ENCODE measurements around the gene TNNT2.

The TNNT2 gene

GRCh38 chr1:201347498-201348210 is 29.8 kb downstream of the TNNT2 start:
- no peak for DNase-seq (ENCODE audit: low read depth in 2 of 2)
- no peak for TF ChIP-seq CTCF (IDR thresholded peaks at IDR 0.05; ENCODE audit: low read depth, low read length)
- no peak overlapping the region for H3K4me3 ChIP-seq (replicated peaks in 1 of 2; ENCODE audit: low read depth in 2 of 2, low read length in 2 of 2)

GRCh38 chr1:201346987-201347386 is 30.5 kb downstream of the TNNT2 start:
- no peak overlapping the region for H3K4me3 ChIP-seq (replicated peaks in 1 of 2; ENCODE audit: low read depth in 2 of 2, low read length in 2 of 2)
- TF ChIP-seq CTCF (IDR thresholded peaks at IDR 0.05; ENCODE audit: low read depth, low read length): no peak
- no peak for DNase-seq (ENCODE audit: low read depth in 2 of 2)

GRCh38 chr1:201346337-201346939 is 31.0 kb downstream of the TNNT2 start:
- peak; percentile 81 for TF ChIP-seq CTCF (IDR thresholded peaks at IDR 0.05; ENCODE audit: low read depth, low read length)
- no peak overlapping the region for H3K4me3 ChIP-seq (replicated peaks in 1 of 2; ENCODE audit: low read depth in 2 of 2, low read length in 2 of 2)
- DNase-seq (ENCODE audit: low read depth in 2 of 2): peak; percentile 62 to 73

- no peak for TF ChIP-seq CTCF (IDR thresholded peaks at IDR 0.05; ENCODE audit: low read depth, low read length)
- no peak overlapping the region for H3K4me3 ChIP-seq (replicated peaks in 1 of 2; ENCODE audit: low read depth in 2 of 2, low read length in 2 of 2)
- DNase-seq (ENCODE audit: low read depth in 2 of 2): no peak
These were observed 32.5 kb downstream of the TNNT2 start for GRCh38 chr1:201345081-201345355.

GRCh38 chr1:201344206-201345080 is 33.0 kb downstream of the TNNT2 start:
- TF ChIP-seq CTCF (IDR thresholded peaks at IDR 0.05; ENCODE audit: low read depth, low read length): no peak
- no peak for DNase-seq (ENCODE audit: low read depth in 2 of 2)
- no peak overlapping the region for H3K4me3 ChIP-seq (replicated peaks in 1 of 2; ENCODE audit: low read depth in 2 of 2, low read length in 2 of 2)

GRCh38 chr1:201341377-201341776 is 36.1 kb downstream of the TNNT2 start:
- no peak overlapping the region for H3K4me3 ChIP-seq (replicated peaks in 1 of 2; ENCODE audit: low read depth in 2 of 2, low read length in 2 of 2)
- DNase-seq (ENCODE audit: low read depth in 2 of 2): no peak
- TF ChIP-seq CTCF (IDR thresholded peaks at IDR 0.05; ENCODE audit: low read depth, low read length): no peak
